Neutrophil (primary cell): Measurements from ENCODE around the gene FAU.
A peak's percentile ranks its signal among the peaks of the same experiment; 100 is the strongest.

Experiments
- H3K27ac ChIP-seq: fragments of 200-600 bp; sonication (generic); 2 replicates; pipeline ENCODE4 v1.5.1; 2016; ENCODE audit warnings: mild to moderate bottlenecking, moderate library complexity
- H3K27me3 ChIP-seq: fragments of 200-600 bp; sonication (generic); 2 replicates; pipeline ENCODE4 v1.6.0; 2016; ENCODE audit warnings: mild to moderate bottlenecking
- H3K36me3 ChIP-seq: fragments of 200-600 bp; sonication (generic); 2 replicates; pipeline ENCODE4 v1.5.1; 2017
- H3K4me1 ChIP-seq, 2 experiments: fragments of 200-600 bp in 1 of 2; sonication (generic) in 1 of 2; 1 replicate in 1 of 2; 2 replicates in 1 of 2; pipeline versions ENCODE4 v1.5.1 to v1.6.1; 2013 to 2016; ENCODE audit warnings: low read depth in 1 of 2, low read length in 1 of 2, mild to moderate bottlenecking in 1 of 2, moderate library complexity in 1 of 2; ENCODE audit not compliant: control insufficient read depth in 1 of 2, insufficient read depth in 1 of 2
- H3K4me3 ChIP-seq, 2 experiments: fragments of 200-600 bp in 1 of 2; sonication (generic) in 1 of 2; 1 replicate in 1 of 2; 2 replicates in 1 of 2; pipeline ENCODE4 v1.5.1; 2013 to 2016; ENCODE audit warnings: low read depth in 1 of 2, low read length in 1 of 2, mild to moderate bottlenecking in 1 of 2, moderate library complexity in 1 of 2
- H3K9me3 ChIP-seq: fragments of 200-600 bp; sonication (generic); 2 replicates; pipeline ENCODE4 v1.5.1; 2016
- TF ChIP-seq, protein P1 (sequence below): fragments of 200-600 bp; sonication (generic); IDR thresholded peaks from 2 replicates; pipeline ENCODE4 v1.5.1; 2016; ENCODE audit warnings: antibody characterized with exemption

FAU gene

GRCh38 chr11:65078151-65078550, 43.8 kb downstream of the FAU start:
- Histone ChIP-seq H3K4me3 (no peak overlapping the region), H3K27me3 (no peaks in the 10 kb centered on the region), H3K36me3 (peaks cover 5% of the 10 kb centered on the region), H3K4me1 (peaks cover 11 to 15% of the 10 kb centered on the region in 2 experiments), H3K27ac (peak overlapping the region; percentile 2), H3K9me3 (no peaks in the 10 kb centered on the region)
- TF ChIP-seq, protein P1, sequence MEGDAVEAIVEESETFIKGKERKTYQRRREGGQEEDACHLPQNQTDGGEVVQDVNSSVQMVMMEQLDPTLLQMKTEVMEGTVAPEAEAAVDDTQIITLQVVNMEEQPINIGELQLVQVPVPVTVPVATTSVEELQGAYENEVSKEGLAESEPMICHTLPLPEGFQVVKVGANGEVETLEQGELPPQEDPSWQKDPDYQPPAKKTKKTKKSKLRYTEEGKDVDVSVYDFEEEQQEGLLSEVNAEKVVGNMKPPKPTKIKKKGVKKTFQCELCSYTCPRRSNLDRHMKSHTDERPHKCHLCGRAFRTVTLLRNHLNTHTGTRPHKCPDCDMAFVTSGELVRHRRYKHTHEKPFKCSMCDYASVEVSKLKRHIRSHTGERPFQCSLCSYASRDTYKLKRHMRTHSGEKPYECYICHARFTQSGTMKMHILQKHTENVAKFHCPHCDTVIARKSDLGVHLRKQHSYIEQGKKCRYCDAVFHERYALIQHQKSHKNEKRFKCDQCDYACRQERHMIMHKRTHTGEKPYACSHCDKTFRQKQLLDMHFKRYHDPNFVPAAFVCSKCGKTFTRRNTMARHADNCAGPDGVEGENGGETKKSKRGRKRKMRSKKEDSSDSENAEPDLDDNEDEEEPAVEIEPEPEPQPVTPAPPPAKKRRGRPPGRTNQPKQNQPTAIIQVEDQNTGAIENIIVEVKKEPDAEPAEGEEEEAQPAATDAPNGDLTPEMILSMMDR = peak; percentile 72

- no peak overlapping the region for H3K27ac ChIP-seq
- H3K36me3 ChIP-seq = peaks cover 5% of the 10 kb centered on the region
- no peaks in the 10 kb centered on the region for H3K27me3 ChIP-seq
- H3K9me3 ChIP-seq = no peaks in the 10 kb centered on the region
- H3K4me1 ChIP-seq = peaks cover 6 to 12% of the 10 kb centered on the region in 2 experiments
- TF ChIP-seq, protein P1 = no peak
- H3K4me3 ChIP-seq = no peak overlapping the region
Measured at GRCh38 chr11:65077451-65077850, 44.5 kb downstream of the FAU start.

DNA sequence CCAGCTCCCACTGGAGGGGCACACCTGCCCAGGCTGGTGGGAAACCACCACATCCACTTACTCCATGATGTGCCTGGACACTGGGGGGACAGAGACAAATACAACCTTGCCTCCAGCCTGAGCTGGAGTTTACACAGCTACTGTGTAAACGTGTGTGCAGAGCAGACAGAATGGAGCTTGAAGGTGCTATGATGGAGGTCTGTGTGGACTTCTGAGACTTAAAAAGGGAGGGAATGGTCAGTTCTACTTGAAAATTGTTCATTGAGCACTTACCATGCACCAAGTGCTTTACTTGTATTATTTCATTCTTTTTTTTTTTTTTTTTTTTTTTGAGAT, 49.3 kb downstream of the FAU start:
- H3K27ac ChIP-seq = no peak overlapping the region
- TF ChIP-seq, protein P1 = no peak
- H3K36me3 ChIP-seq = peaks cover 5% of the 10 kb centered on the region
- no peak overlapping the region for H3K4me3 ChIP-seq
- H3K27me3 ChIP-seq = no peaks in the 10 kb centered on the region
- no peaks in the 10 kb centered on the region for H3K9me3 ChIP-seq
- H3K4me1 ChIP-seq = no peaks in the 10 kb centered on the region

- no peak overlapping the region for H3K4me3 ChIP-seq
- H3K36me3 ChIP-seq = peaks cover 5% of the 10 kb centered on the region
- TF ChIP-seq, protein P1 = no peak
- no peak overlapping the region for H3K27ac ChIP-seq
- no peaks in the 10 kb centered on the region for H3K9me3 ChIP-seq
- no peaks in the 10 kb centered on the region for H3K27me3 ChIP-seq
- no peaks in the 10 kb centered on the region for H3K4me1 ChIP-seq
Measured at GRCh38 chr11:65071907-65072630, 49.9 kb downstream of the FAU start.
